MM.1S (cell line): ENCODE measurements around the gene IDH3G.

Experiments
- EZH2 ChIP-seq: fragments of 300-600 bp; sonication (generic); optimal IDR thresholded peaks from 2 replicates; pipeline ENCODE3; 2017; ENCODE audit warnings: low read depth, mild to moderate bottlenecking, antibody characterized with exemption, low read length, mixed read lengths
- TF ChIP-seq, protein P1 (sequence below): fragments of 300-600 bp; sonication (generic); IDR thresholded peaks from 2 replicates; pipeline ENCODE4 v1.5.1; 2016; ENCODE audit warnings: antibody characterized with exemption, low read length, mixed read lengths

DNA sequence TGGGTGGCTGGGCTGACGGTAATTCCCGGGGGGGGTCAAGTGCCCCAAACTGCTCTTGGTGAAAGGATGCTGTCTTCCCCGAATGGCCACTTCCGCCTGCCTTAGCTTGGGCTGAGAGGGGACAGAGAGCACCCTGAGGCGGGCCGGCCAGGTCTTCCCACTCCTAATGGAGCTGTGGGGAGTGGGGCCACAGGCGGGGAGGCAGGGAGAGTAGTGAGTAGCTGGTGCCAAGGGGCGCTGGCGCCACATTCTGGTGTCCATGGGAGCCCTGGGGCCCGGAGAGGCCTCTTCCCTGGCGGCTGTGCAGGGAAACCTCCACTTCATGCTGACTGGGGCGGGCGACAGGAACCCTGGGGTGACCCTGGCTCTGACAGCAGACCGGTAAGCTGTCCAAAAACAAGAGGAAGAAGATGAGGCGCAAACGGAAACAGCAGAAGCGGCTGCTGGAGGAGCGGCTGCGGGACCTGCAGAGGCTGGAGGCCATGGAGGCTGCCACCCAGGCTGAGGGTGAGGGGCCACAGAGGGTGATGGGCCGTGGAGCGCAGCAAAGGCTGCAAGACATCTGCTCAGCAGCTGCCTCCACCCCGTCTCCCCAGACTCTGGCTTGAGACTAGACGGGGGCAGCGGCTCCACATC is 10.7 kb downstream of the IDH3G start:
- TF ChIP-seq, protein P1, sequence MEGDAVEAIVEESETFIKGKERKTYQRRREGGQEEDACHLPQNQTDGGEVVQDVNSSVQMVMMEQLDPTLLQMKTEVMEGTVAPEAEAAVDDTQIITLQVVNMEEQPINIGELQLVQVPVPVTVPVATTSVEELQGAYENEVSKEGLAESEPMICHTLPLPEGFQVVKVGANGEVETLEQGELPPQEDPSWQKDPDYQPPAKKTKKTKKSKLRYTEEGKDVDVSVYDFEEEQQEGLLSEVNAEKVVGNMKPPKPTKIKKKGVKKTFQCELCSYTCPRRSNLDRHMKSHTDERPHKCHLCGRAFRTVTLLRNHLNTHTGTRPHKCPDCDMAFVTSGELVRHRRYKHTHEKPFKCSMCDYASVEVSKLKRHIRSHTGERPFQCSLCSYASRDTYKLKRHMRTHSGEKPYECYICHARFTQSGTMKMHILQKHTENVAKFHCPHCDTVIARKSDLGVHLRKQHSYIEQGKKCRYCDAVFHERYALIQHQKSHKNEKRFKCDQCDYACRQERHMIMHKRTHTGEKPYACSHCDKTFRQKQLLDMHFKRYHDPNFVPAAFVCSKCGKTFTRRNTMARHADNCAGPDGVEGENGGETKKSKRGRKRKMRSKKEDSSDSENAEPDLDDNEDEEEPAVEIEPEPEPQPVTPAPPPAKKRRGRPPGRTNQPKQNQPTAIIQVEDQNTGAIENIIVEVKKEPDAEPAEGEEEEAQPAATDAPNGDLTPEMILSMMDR = no peak
- no peak for TF ChIP-seq EZH2
